HG02943 (cell line): ENCODE data around the gene KIR3DL3.
"Not testable (repeated sequence)": the region's sequence is repeated elsewhere in the genome, so short reads cannot be mapped to it uniquely, and the experiment has no call there.

Source experiments
- ATAC-seq: cut with Tn5 transposase; IDR thresholded peaks from one replicate; pipeline ENCODE4 v1.9.1; 2021; ENCODE audit warnings: mild to moderate bottlenecking, low read depth, moderate library complexity; ENCODE audit not compliant: unreplicated experiment

The KIR3DL3 gene

GRCh38 chr19:54729416-54730188 lies 5.4 kb downstream of the KIR3DL3 start:
- no peak for ATAC-seq

DNA sequence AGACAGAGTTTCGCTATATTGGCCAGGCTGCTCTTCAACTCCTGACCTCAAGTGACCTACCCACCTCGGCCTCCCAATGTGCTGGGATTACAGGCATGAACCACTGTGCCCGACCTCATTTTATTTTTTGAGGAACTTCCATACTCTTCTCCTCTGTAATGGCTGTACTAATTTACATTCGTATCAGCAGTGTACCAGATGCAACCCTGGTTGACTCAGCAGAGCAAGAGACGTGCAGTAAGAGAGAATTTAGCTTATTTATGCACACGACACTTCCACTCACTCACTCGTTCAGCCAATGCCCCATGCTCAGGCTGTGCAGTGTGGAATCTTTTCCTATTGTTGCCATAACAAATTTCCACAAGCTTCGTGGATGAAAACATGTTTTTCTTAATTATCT lies 6.9 kb downstream of the KIR3DL3 start:
- no peak for ATAC-seq

DNA sequence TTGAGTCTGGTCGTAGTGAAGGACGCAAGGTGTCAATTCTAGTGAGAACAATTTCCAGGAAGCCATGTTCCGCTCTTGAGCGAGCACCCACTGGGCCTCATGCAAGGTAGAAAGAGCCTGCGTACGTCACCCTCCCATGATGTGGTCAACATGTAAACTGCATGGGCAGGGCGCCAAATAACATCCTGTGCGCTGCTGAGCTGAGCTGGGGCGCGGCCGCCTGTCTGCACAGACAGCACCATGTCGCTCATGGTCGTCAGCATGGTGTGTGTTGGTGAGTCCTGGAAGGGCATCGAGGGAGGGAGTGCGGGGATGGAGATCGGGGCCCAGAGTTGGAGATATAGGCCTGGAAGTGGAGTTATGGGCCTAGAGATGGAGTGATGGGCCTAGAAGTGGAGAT lies 14.1 kb downstream of the KIR3DL3 start, which contains the start of gene KIR2DL3:
Gene KIR2DL3 (plus strand): TSS at position 208 of the 400 bp plus-strand sequence. CDS start 33 bp downstream, at position 241.
- not testable (repeated sequence) for ATAC-seq

GRCh38 chr19:54738715-54739114 lies 14.5 kb downstream of the KIR3DL3 start:
- no peak for ATAC-seq

DNA sequence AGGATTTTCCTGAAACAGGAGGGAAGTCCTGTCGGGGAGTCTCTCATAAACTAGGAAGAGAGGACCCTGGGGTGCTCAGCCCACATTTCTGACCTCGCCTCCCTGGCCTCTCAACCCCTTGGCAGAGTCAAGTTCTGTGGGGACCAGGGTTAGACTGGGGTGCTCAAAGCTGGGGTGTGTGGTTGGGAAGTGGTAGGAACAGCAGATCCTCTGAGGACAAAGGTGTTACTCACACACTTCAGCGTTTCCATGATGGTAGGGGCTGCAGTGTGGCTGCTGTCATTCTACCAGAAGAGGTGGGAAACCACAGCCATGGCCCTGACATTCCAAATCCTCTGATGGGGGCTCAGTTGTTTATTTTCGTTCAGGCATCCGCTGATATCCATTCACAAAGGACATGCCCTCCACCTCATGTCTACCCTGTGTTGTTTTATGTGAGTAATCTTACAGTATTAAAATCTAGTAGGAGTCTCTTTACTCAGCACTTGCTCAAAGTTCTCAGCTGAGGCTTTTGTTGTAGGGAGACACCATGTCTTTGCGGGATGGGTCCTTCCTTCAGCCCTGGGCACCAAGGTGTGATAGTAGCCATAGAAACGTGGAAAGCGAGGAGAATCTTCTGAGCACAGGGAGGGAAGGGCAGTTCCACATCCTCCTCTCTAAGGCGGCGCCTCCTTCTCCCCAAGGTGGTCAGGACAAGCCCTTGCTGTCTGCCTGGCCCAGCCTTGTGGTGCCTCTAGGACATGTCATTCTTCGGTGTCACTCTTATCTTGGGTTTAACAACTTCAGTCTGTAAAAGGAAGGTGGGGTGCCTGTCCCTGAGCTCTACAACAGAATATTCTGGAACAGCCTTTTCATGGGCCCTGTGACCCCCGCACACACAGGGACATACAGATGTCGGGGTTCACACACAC lies 15.6 kb downstream of the KIR3DL3 start:
- ATAC-seq, result no peak

- not testable (repeated sequence) for ATAC-seq
Observed at GRCh38 chr19:54741950-54742349, 17.7 kb downstream of the KIR3DL3 start.

DNA sequence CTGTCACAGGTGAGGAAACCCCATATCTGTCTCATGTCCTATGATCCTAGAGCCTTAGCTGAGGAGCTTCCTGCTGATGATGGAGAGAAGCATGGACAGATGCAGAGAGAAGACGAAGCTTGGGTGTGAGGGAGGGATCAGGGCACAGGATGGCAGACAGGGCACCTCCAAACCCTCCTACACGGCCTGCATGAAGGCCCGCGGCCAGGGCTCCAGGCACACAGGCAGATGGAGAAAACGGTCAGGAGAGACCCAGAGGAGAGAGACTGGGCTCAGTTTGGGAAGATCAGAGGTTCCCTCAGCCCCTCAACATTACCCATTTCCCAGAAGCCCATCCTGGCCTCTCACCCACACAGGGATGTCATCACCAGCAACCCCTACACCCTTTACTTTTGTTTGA lies 19.8 kb downstream of the KIR3DL3 start:
- not testable (repeated sequence) for ATAC-seq

DNA sequence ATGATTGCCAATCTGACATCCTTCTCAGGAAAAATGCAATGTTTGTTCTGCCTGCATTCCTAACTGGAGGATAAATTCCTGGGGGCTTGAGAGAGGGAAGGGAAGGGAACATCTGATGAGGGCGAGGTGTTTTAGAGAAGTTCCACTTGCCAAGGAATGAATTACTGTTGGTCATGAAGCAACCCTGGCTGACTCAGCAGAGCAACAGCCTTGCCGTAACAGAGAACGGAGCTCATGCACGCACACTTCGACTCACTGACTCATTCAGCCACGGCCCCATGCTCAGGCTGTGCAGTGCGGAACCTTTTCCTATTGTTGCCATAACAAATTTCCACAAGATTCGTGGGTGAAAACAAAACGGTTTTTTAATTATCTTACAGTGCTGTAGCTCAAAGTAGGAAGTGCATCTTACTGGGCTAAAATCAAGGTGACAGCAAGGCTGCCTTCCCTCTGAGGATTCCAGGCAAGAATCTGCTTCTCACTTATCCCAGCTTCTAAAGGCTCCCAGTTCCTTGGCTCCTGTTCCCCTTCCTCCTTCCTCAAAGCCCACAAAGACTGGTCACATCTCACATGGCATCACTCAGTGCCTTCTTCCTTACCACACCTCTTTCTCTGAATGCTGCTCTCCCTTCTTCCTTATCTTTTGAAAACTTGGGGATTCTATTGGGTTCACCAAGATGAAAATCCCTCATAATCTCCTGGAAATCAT lies 23.5 kb downstream of the KIR3DL3 start:
- not testable (repeated sequence) for ATAC-seq

DNA sequence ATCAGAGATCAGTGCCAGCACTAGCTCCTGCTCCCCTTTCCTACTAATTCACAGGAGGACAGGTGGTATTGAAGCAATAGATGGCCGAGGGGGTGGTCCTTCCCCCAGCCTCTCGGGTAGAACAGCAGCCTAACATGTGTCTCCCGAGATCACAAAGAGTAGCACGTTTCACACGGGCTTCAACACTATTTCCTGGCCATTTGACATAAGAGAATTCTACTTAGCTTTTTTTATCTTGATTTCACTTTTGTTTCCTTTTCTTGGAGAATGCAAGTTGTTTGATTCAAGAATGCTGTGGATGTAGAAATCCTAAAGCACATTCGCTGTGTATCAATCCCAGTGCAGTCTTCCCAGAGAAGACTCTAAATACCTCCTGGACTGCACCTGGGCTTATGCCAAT lies 26.0 kb downstream of the KIR3DL3 start:
- not testable (repeated sequence) for ATAC-seq

DNA sequence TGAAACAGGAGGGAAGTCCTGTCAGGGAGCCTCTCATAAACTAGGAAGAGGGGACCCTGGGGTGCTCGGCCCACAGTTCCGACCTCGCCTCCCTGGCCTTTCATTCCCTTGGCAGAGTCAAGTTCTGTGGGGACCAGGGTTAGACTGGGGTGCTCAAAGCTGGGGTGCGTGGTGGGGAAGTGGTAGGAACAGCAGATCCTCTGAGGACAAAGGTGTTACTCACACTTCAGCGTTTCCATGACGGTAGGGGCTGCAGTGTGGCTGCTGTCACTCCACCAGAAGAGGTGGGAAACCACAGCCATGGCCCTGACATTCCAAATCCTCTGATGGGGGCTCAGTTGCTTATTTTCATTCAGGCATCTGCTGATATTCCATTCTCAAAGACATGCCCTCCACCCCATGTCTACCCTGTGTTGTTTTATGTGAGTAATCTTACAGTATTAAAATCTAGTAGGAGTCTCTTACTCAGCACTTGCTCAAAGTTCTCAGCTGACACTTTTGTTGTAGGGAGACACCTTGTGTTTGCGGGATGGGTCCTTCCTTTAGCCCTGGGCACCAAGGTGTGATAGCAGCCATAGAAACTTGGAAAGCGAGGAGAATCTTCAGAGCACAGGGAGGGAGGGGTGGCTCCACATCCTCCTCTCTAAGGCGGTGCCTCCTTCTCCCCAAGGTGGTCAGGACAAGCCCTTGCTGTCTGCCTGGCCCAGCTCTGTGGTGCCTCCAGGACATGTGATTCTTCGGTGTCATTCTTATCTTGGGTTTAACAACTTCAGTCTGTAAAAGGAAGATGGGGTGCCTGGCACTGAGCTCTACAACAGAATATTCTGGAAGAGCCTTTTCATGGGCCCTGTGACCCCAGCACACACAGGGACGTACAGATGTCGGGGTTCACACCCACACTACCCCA lies 32.2 kb downstream of the KIR3DL3 start:
- not testable (repeated sequence) for ATAC-seq

DNA sequence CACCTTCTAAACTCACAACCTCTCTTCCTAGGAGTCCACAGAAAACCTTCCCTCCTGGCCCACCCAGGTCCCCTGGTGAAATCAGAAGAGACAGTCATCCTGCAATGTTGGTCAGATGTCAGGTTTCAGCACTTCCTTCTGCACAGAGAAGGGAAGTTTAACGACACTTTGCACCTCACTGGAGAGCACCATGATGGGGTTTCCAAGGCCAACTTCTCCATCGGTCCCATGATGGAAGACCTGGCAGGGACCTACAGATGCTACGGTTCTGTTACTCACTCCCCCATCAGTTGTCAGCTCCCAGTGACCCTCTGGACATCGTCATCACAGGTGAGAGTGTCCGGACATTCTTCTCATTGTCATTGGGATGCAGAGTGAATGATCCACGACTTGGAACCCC lies 34.3 kb downstream of the KIR3DL3 start:
- not testable (repeated sequence) for ATAC-seq

- not testable (repeated sequence) for ATAC-seq
Observed at GRCh38 chr19:54764219-54764618, 40.0 kb downstream of the KIR3DL3 start.

GRCh38 chr19:54766464-54766863 lies 42.2 kb downstream of the KIR3DL3 start:
- not testable (repeated sequence) for ATAC-seq

- ATAC-seq, result not testable (repeated sequence)
Observed at GRCh38 chr19:54769646-54770045, 45.4 kb downstream of the KIR3DL3 start, which contains the start of gene KIR2DL1. Gene KIR2DL1 (plus strand): TSS chr19:54769793. CDS start chr19:54769851, 58 bp downstream.

GRCh38 chr19:54770511-54770910 lies 46.3 kb downstream of the KIR3DL3 start:
- not testable (repeated sequence) for ATAC-seq

GRCh38 chr19:54771018-54771960 lies 47.0 kb downstream of the KIR3DL3 start:
- not testable (repeated sequence) for ATAC-seq

DNA sequence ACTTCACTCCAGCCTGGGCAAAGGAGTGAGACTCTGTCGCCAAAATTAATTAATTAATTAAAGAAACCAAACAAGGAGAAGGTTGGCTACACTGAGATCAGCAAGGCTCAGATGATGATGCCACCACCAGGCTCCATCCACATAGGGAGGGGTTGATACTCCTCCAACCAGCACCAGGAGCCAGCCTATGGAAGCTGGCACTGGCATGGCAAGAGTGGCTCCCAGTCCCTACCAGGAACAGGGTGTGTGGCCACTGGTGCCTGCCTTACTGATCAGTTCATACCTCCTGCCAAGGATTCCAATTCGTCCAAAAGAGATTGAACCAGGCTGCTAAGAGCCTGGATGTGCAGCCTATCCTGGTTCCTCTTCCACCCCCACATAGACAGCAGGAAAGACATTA lies 48.4 kb downstream of the KIR3DL3 start:
- not testable (repeated sequence) for ATAC-seq

- ATAC-seq, result not testable (repeated sequence)
Observed at GRCh38 chr19:54775095-54775815, 51.0 kb downstream of the KIR3DL3 start.
